Measurements from ENCODE around the gene DUOX1.

The DUOX1 gene

GRCh38 chr15:45174069-45174468, 44.3 kb downstream of the DUOX1 start:
- no peak for TF ChIP-seq CTCF (IDR thresholded peaks at IDR 0.05; ENCODE audit: low read depth, low read length)
- no peak for DNase-seq (ENCODE audit: low read depth, low spot score)
- H3K4me3 ChIP-seq (ENCODE audit: low read depth, low read length), result no peak overlapping the region
- in situ Hi-C loops (cut with HindIII; ENCODE audit: low sequenced_read_pairs), result no loop called here

GRCh38 chr15:45174577-45174976, 44.8 kb downstream of the DUOX1 start:
- in situ Hi-C loops (cut with HindIII; ENCODE audit: low sequenced_read_pairs), result no loop called here
- DNase-seq (ENCODE audit: low read depth, low spot score), result no peak
- no peak for TF ChIP-seq CTCF (IDR thresholded peaks at IDR 0.05; ENCODE audit: low read depth, low read length)
- H3K4me3 ChIP-seq (ENCODE audit: low read depth, low read length), result no peak overlapping the region

- no peak for DNase-seq (ENCODE audit: low read depth, low spot score)
- no peak overlapping the region for H3K4me3 ChIP-seq (ENCODE audit: low read depth, low read length)
- TF ChIP-seq CTCF (IDR thresholded peaks at IDR 0.05; ENCODE audit: low read depth, low read length), result no peak
- in situ Hi-C loops (cut with HindIII; ENCODE audit: low sequenced_read_pairs), result no loop called here
Observed at GRCh38 chr15:45177285-45177684, 47.5 kb downstream of the DUOX1 start.

DNA sequence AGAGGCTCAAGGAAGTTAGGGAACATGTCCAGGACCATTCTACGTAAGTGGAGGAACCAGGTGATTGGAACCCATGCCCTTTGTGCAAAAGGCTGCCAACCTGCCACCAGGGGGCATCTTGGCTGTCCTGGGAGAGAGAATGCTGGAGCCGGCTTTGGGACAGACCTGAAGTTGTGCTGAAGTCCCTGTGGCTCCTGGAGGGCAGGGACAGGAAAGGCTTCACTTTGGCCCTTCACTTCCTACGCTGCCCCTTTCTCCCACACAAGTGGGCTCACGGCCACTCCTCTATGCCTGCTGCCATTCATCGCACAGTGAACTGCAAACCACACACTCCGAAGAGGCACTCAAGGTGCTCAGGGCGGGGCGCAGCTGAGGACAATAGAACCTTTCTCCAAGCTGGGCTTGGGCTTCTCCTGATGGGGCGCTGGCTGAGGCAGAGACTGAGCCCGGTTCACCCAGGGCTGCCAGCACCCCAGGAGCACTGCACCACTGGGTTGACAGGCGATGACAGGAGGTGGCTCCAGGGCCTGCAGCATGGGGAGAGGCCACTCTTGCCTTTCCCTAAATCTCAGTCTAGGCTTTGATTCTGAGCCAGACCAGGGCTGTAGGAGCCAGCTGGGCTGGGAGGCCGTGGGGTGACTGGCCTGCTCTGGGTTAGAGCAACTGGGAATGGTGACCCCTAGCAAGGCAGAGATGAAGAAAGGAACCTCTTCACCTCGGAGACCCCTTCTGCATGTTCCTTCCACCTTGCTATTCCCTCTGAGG, 49.6 kb downstream of the DUOX1 start:
- peak; percentile 40 for TF ChIP-seq CTCF (IDR thresholded peaks at IDR 0.05; ENCODE audit: low read depth, low read length)
- in situ Hi-C loops (cut with HindIII; ENCODE audit: low sequenced_read_pairs), result no loop called here
- no peak for DNase-seq (ENCODE audit: low read depth, low spot score)

GRCh38 chr15:45180201-45180600, 50.4 kb downstream of the DUOX1 start:
- in situ Hi-C loops (cut with HindIII; ENCODE audit: low sequenced_read_pairs), result no loop called here
- no peak for TF ChIP-seq CTCF (IDR thresholded peaks at IDR 0.05; ENCODE audit: low read depth, low read length)
- DNase-seq (ENCODE audit: low read depth, low spot score), result peak; percentile 31
- no peak overlapping the region for H3K4me3 ChIP-seq (ENCODE audit: low read depth, low read length)

More for the DNA sequence above, 49.6 kb downstream of the DUOX1 start:
- no peak overlapping the region for H3K4me3 ChIP-seq (ENCODE audit: low read depth, low read length)

- DNase-seq (ENCODE audit: low read depth, low spot score), result no peak
- in situ Hi-C loops (cut with HindIII; ENCODE audit: low sequenced_read_pairs), result no loop called here
- H3K4me3 ChIP-seq (ENCODE audit: low read depth, low read length), result no peak overlapping the region
- TF ChIP-seq CTCF (IDR thresholded peaks at IDR 0.05; ENCODE audit: low read depth, low read length), result no peak
Observed at GRCh38 chr15:45180648-45181436, 51.0 kb downstream of the DUOX1 start.

All from astrocyte of the spinal cord (primary cell).